ENCODE measurements around the gene NRAS.
A peak's percentile ranks its signal among the peaks of the same experiment; 100 is the strongest.

The NRAS gene

DNA sequence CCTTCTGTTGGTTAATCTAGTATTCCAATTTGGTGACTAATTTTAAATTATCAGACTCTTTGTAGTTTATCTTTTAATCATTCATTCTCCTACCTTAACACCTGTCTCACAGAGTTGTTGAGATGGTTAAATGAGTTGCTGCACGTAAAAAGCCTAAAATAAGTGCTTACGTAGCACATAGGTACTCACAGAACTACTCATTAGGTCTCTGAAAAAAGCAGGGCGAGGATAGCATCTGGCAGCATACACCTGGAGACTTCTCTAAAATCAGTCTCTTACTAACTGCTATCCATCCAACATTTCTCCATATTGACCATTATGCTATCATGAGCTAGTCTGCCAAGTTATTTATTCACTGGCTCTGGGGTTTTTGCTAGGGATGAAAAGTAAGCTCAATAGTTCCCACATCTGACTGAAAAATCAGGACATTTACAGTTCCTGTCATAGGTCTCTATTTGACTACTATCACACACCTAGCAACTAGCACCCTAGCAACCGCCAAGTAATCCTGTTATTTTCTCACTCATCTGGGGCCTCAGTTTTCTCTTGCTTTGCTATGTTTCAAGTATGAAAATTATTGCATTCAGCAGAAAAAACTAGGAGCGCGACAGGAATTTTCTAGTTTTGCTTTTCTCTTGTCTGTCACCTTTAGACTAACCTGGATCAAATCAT lies 30.0 kb upstream of the NRAS start:
- H3K4me3 Mint-ChIP-seq = no peak overlapping the region
- H3K27ac Mint-ChIP-seq = no peak overlapping the region
- peaks cover 54% of the 10 kb centered on the region for H3K4me1 Mint-ChIP-seq (ENCODE audit: low read depth)
- intact Hi-C loops (cut with micrococcal nuclease) = no loop called here
- H3K9me3 Mint-ChIP-seq = no peaks in the 10 kb centered on the region
- H3K36me3 Mint-ChIP-seq (ENCODE audit: low read depth) = peaks cover 81% of the 10 kb centered on the region
- H3K27me3 Mint-ChIP-seq = no peaks in the 10 kb centered on the region

DNA sequence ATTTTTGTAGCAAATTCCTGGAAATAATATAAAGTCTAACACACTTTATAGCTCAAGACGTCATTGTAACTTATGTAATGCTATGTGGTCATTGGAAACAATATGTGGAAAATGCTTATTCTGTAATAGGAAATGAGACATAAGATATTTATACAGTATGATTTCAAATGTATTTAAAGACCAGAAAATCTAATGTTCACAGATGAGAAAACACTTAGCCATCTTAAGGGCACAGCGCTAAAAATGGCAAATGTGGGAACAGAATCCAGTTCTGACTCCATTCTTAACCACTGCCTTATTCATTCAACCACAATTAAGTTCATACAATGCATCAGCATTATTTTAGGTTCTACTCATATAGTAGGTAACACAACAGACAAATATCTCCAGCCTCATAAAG lies 28.7 kb upstream of the NRAS start:
- H3K36me3 Mint-ChIP-seq (ENCODE audit: low read depth) = peaks cover 85% of the 10 kb centered on the region
- H3K4me3 Mint-ChIP-seq = no peak overlapping the region
- H3K4me1 Mint-ChIP-seq (ENCODE audit: low read depth) = peaks cover 41% of the 10 kb centered on the region
- H3K27me3 Mint-ChIP-seq = no peaks in the 10 kb centered on the region
- H3K9me3 Mint-ChIP-seq = no peaks in the 10 kb centered on the region
- intact Hi-C loops (cut with micrococcal nuclease) = loop anchor here (2.0 kb wide), 1 partner anchor 16 kb away; no protein-coding TSS in a partner anchor
- H3K27ac Mint-ChIP-seq = no peak overlapping the region

DNA sequence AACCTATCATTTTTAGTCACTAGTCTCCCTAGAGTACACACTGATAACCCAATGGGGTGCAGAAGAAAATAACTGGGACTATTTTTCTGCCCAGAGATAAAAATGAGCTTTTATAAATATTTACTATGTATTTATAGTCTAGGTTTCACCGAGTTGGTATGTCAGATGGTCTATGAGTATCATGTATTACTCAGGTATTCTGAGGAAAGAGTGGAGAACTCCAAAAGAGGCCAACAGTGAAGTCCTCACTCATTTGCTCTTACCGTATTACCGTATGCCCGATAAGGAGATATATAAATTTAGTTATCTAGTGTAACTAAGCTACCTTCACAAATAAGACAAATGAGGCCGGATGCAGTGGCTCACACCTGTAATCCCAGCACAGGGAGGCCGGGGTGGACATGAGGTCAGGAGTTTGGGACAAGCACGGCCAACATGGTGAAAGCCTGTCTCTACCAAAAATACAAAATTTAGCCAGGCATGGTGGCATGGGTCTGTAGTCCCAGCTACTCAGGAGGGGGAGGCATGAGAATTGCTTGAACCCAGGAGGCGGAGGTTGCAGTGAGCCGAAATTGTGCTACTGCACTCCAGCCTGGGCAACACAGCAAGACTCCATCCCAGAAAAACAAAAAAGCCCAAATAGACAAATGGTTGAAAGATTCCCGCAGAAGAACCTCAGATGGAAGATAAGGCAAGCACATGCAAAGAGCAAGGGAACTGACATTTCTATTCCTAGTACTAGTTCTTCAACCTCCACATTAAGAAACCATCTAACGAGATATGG lies 25.6 kb upstream of the NRAS start:
- H3K36me3 Mint-ChIP-seq (ENCODE audit: low read depth) = peaks cover 80% of the 10 kb centered on the region
- H3K27me3 Mint-ChIP-seq = no peaks in the 10 kb centered on the region
- H3K27ac Mint-ChIP-seq = no peak overlapping the region
- no peak overlapping the region for H3K4me3 Mint-ChIP-seq
- intact Hi-C loops (cut with micrococcal nuclease) = no loop called here
- peaks cover 21% of the 10 kb centered on the region for H3K4me1 Mint-ChIP-seq (ENCODE audit: low read depth)
- no peaks in the 10 kb centered on the region for H3K9me3 Mint-ChIP-seq

DNA sequence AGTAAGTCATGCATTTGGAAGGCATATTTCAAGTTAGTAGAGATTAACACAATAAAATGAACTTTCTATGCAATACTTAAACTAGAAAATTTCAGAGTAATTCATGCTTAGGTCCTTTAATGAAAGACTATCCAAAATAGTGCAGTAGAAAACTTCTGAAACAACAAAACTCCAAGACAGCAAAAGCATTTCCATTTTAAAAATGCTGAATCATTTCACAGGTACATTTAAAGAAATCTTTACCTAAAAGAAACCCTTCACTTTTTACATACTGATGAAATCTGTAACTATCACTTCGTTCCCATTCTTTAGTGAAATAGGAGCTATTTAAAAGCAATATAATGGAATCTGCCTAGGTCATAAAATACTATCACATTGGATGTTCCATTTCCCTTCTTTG lies 23.8 kb upstream of the NRAS start:
- Mint-ChIP-seq H3K9me3 (no peaks in the 10 kb centered on the region), H3K4me1 (ENCODE audit: low read depth) (peaks cover 4% of the 10 kb centered on the region), H3K4me3 (no peak overlapping the region), H3K27ac (no peak overlapping the region), H3K36me3 (ENCODE audit: low read depth) (peaks cover 80% of the 10 kb centered on the region), H3K27me3 (no peaks in the 10 kb centered on the region)
- intact Hi-C loops (cut with micrococcal nuclease) = no loop called here

DNA sequence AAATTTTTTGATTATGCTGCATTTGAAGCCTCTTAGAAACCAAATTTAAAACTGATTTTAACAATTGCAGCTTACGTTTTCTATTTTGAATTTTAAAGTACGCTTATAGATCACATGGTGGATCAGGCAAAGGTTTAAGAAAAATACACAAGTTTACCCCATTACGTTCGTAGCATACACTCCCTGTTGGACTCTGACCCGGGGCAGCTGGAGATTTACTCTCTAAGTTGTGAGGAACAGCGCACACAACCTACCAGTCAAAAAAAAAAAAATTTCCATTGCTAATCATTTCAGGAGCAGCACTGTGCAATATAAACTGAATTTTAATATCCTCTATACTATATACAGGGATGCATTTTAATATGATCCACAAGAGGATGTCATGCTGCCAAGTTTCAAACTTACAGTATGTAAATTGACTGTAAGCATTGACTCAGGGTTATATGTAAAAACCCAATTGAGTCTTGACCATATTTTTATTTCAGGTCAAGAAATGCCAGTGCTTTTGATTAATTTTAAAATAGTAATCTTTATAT lies 20.8 kb upstream of the NRAS start:
- H3K4me1 Mint-ChIP-seq (ENCODE audit: low read depth) = peaks cover 3% of the 10 kb centered on the region
- no peak overlapping the region for H3K4me3 Mint-ChIP-seq
- H3K36me3 Mint-ChIP-seq (ENCODE audit: low read depth) = peaks cover 89% of the 10 kb centered on the region
- no peak overlapping the region for H3K27ac Mint-ChIP-seq
- intact Hi-C loops (cut with micrococcal nuclease) = no loop called here
- no peaks in the 10 kb centered on the region for H3K27me3 Mint-ChIP-seq
- no peaks in the 10 kb centered on the region for H3K9me3 Mint-ChIP-seq

DNA sequence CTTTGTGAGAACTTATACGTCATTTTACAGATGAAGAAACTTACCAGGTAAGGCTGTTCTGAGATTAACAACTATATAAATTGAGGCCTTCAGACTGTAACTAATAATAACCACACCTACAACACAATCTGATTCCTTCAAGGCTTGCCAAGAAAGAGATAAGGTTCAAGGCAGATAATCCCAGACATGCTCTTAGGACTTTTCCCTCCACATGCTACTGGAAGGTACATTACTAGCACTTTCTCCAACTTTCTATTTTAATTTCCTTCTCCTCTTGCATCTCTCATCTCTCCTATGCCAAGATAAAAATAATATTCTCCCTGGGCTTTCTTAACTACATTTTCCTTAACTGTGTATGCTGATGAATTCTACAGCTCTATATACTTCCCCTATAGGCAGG lies 18.9 kb upstream of the NRAS start:
- Mint-ChIP-seq H3K4me1 (ENCODE audit: low read depth) (no peaks in the 10 kb centered on the region), H3K9me3 (no peaks in the 10 kb centered on the region), H3K36me3 (ENCODE audit: low read depth) (peaks cover 94% of the 10 kb centered on the region), H3K27me3 (no peaks in the 10 kb centered on the region), H3K4me3 (no peak overlapping the region), H3K27ac (no peak overlapping the region)
- intact Hi-C loops (cut with micrococcal nuclease) = no loop called here

DNA sequence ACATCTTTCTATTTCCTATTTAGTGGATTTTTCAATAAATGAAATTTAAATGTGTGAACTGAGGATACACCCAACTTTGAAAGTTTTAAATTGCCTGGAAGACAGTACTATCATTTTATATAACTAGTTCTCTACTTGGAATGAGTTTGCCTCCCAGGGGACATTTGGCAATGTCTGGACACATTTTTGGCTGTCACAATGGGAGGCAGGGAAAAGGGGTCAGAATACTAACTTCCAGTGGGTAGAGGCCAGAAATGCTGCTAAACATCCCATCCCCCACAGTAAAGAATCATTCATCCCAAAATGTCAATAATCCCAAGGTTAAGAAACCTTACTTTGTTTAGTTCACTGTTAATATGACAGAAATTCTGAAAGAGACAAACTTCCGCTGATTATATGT lies 13.2 kb upstream of the NRAS start:
- Mint-ChIP-seq H3K36me3 (ENCODE audit: low read depth) (peaks cover 99% of the 10 kb centered on the region), H3K9me3 (no peaks in the 10 kb centered on the region), H3K4me1 (ENCODE audit: low read depth) (no peaks in the 10 kb centered on the region), H3K4me3 (no peak overlapping the region), H3K27me3 (no peaks in the 10 kb centered on the region), H3K27ac (no peak overlapping the region)
- intact Hi-C loops (cut with micrococcal nuclease) = loop anchor here (2.0 kb wide), 1 partner anchor 15 kb away; no protein-coding TSS in a partner anchor

DNA sequence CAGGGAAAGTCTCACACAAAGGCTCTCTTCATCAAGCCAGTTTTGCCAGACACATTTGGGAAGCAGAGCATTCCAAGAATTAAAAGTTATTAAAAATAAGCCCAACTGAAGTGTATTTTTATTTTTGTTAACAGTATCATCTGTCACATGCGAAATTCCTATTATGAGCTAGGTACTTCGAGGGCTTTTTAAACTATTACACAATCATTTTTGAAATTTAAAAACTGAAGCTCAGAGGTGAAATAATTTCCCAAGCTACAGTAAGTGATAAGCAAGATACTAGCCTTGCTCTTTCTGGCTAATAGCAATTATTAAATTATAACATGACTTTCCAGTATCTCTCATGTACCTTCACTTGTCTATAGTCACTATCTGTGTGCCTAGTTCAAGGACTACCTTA lies 12.0 kb upstream of the NRAS start:
- no peak overlapping the region for H3K27ac Mint-ChIP-seq
- H3K4me1 Mint-ChIP-seq (ENCODE audit: low read depth) = no peaks in the 10 kb centered on the region
- intact Hi-C loops (cut with micrococcal nuclease) = loop anchor here (2.0 kb wide), 1 partner anchor 16 kb away; no protein-coding TSS in a partner anchor
- no peak overlapping the region for H3K4me3 Mint-ChIP-seq
- H3K9me3 Mint-ChIP-seq = no peaks in the 10 kb centered on the region
- H3K27me3 Mint-ChIP-seq = no peaks in the 10 kb centered on the region
- peaks cover 99% of the 10 kb centered on the region for H3K36me3 Mint-ChIP-seq (ENCODE audit: low read depth)

DNA sequence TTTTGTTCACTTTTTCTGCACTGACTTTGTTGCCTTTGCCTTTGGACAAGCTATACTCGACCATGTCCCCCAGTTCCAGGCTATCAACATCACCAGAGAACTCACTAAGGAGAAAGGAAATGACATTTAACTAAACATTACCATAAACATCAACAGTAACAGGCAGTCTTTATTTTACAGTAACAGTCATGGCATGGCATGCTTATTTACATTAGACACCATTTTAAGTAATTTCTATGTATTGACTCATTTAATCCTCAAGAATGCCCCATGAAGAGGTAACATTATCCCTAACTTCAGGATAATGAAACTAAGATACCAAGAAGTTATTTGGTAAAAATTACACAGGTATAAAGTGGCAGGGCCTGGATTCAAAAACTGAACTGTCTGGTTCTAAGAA lies 8.7 kb upstream of the NRAS start:
- no peak overlapping the region for H3K4me3 Mint-ChIP-seq
- intact Hi-C loops (cut with micrococcal nuclease) = no loop called here
- no peaks in the 10 kb centered on the region for H3K27me3 Mint-ChIP-seq
- H3K36me3 Mint-ChIP-seq (ENCODE audit: low read depth) = peaks cover 99% of the 10 kb centered on the region
- H3K27ac Mint-ChIP-seq = no peak overlapping the region
- H3K9me3 Mint-ChIP-seq = no peaks in the 10 kb centered on the region
- no peaks in the 10 kb centered on the region for H3K4me1 Mint-ChIP-seq (ENCODE audit: low read depth)

DNA sequence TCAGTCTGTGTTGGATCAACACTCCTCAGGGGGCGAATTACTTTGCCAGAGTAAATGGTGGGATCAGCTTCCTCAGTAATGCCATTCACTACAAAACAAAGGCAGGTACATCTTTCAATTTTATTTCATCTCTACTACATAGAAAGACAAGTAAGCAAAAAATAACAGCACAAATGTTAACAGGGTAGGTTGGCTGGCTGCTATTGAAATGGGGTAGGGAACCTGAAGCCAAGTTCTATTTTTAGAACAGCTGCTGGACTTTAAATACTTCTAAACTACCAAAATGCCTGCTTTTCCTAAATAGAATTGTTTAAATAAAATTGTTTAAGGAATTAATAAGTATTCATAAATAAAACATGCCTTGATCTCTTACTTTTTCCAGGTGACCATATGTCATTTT lies 7.3 kb upstream of the NRAS start:
- Mint-ChIP-seq H3K27me3 (no peaks in the 10 kb centered on the region), H3K27ac (no peak overlapping the region), H3K9me3 (no peaks in the 10 kb centered on the region), H3K36me3 (ENCODE audit: low read depth) (peaks cover 99% of the 10 kb centered on the region), H3K4me3 (no peak overlapping the region), H3K4me1 (ENCODE audit: low read depth) (no peaks in the 10 kb centered on the region)
- intact Hi-C loops (cut with micrococcal nuclease) = no loop called here

DNA sequence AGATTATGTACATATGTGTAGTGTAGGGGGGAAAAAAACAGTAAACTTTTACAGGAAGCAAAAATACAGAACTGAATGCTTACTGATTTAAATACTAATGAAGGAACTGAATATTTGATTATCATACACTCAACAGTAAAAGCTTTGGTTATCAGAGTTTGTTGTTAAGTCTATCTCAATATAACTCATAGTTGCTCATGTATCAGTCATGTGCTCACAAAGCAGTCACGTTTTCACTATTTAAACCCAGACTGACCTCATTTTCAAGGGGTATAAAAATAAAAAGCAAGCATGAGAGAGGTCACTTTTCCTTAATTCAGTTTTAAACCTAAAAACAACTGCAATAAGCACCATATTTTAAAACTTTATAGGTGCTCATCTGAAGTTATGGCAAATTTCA lies 6.9 kb upstream of the NRAS start:
- Mint-ChIP-seq H3K27ac (no peak overlapping the region), H3K9me3 (no peaks in the 10 kb centered on the region), H3K36me3 (ENCODE audit: low read depth) (peaks cover 99% of the 10 kb centered on the region), H3K4me3 (no peak overlapping the region), H3K27me3 (no peaks in the 10 kb centered on the region), H3K4me1 (ENCODE audit: low read depth) (no peaks in the 10 kb centered on the region)
- intact Hi-C loops (cut with micrococcal nuclease) = no loop called here

DNA sequence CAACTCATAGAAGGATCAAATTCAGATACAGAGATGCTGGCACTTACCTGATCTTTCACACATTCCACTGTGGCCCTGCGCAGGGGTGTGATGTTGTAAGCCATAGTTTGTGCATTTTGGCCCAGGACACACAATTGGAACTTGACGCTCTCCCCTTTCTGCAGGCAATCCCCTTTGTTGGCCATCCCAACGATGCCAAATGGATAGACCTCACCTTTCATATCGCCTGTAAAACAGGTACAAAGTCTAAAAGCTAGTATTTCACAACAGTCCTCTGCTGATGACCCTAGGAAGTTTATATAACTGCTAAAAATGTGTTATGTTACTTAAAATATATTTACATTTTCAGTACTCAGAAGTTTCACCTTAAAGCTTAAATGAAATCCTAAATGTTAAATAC lies 3.9 kb upstream of the NRAS start:
- intact Hi-C loops (cut with micrococcal nuclease) = no loop called here
- Mint-ChIP-seq H3K27me3 (no peaks in the 10 kb centered on the region), H3K4me1 (ENCODE audit: low read depth) (no peaks in the 10 kb centered on the region), H3K9me3 (no peaks in the 10 kb centered on the region), H3K27ac (no peak overlapping the region), H3K4me3 (no peak overlapping the region), H3K36me3 (ENCODE audit: low read depth) (peaks cover 89% of the 10 kb centered on the region)

DNA sequence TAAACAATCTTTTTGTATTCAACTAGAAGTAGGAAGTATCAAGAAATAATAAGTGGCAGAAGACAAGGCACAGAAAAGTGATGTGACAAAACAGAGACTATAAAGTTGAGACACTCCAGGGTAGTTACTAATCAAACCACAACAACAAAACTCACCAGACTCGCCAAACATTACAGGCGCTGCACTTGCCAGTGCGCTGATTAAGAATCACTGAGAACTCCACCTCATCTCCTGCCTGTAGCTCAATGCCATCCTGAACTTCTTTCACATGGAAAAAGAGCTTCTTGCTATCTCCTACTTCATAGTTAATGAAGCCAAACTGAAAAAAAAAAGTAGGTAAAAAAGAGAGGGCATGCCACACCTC lies 2.8 kb upstream of the NRAS start:
- Mint-ChIP-seq H3K4me1 (ENCODE audit: low read depth) (no peaks in the 10 kb centered on the region), H3K9me3 (no peaks in the 10 kb centered on the region), H3K27ac (peak overlapping the region; percentile 52), H3K36me3 (ENCODE audit: low read depth) (peaks cover 78% of the 10 kb centered on the region), H3K4me3 (no peak overlapping the region), H3K27me3 (no peaks in the 10 kb centered on the region)
- intact Hi-C loops (cut with micrococcal nuclease) = loop anchor here (5.0 kb wide), 1 partner anchor 372 kb away; no protein-coding TSS in a partner anchor

DNA sequence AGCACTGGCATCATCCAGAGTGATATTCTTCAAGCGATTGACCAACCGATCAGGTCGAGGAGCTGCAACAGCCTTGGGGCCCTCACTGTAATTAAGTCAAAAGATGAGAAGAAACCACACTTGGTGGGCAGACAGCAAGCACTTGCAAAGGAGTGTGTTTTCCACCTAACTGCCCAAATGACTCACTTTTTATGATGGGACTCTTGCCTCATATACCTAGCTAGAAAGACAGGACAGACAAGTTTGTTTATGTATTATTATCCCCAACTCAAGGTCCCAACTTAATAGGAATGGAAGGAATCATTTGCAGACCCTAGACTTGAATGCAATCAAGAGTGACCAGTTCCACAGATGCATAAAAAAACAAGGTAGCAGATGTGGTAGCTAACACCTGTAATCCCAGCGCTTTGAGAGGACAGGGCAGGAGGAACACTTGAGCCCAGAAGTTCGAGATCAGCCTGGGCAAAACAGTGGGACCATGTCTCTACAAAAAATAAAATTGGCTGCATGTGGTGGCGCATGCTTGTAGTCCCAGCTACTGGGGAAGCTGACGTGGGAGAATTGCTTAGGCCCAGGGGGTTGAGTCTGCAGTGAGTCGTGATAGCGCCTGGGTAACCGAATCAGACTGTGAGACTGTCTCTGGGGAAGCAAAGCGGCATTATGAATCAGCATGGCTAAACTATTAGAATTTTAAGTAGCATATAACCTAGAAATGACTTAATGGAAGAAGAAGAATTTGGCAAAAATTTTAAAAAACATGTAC lies 2.3 kb upstream of the NRAS start:
- no peaks in the 10 kb centered on the region for H3K27me3 Mint-ChIP-seq
- intact Hi-C loops (cut with micrococcal nuclease) = loop anchor here (5.0 kb wide), 1 partner anchor 372 kb away; no protein-coding TSS in a partner anchor
- peak overlapping the region; percentile 52 for H3K27ac Mint-ChIP-seq
- peaks cover 78% of the 10 kb centered on the region for H3K36me3 Mint-ChIP-seq (ENCODE audit: low read depth)
- H3K9me3 Mint-ChIP-seq = no peaks in the 10 kb centered on the region
- no peaks in the 10 kb centered on the region for H3K4me1 Mint-ChIP-seq (ENCODE audit: low read depth)
- H3K4me3 Mint-ChIP-seq = no peak overlapping the region

Measured in dendritic cell treated with granulocyte-macrophage colony-stimulating factor and Interleukin-4, amounts not matched to agents 40 ng/mL and 50 ng/mL, for 4 days (primary cell).